GM18517 (cell line): ENCODE results near the gene TJP1.
"Not testable (repeated sequence)": the region's sequence is repeated elsewhere in the genome, so short reads cannot be mapped to it uniquely, and the experiment has no call there.

Source experiments
- ATAC-seq: cut with Tn5 transposase; IDR thresholded peaks from one replicate; pipeline ENCODE4 v1.9.1; 2021; ENCODE audit warnings: mild to moderate bottlenecking, moderate library complexity; ENCODE audit not compliant: unreplicated experiment

TJP1 gene

DNA sequence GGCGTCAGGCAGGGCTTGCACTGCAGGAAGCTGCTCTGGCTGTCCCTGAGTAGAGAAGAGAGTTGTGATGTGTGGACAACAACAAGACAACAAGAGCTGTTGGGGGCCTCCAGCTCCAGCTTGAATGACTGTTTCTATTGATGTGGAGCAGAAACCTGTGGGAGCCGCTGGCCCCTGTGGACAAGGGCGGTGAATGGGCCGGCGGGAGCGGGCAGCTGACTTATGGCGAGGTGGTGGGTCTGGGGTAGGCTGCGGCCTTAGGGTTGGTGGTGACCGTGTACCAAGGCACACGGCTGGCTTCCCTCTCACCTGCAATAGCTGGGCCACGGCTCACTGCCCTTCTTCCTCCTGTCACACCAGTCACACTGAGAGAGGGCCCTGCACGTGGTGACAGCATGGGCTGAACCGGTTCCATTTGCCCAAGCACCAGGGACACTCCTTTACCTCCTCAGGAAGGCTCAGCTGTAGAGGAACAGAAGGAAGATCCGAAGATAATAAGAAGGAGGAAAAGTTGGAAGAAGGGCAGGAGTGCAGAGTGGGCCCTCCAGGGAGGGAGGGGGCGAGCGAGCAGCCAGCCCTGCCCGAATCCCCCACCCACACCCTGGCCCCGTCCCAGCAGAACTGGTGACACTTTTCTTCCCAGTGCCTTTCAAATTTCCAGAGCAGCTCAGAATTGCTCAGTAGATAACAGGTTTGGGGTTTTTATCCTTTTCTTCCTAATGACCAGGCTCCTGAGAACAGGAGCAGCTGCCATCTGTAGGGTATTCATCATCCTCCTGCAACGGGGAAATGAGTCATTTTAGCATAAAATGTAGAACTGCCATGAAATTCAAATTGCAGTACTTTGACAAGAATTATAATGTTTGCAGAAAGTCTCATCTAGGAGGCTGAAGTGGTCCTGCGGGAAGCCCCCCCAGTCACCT, 136.9 kb downstream of the TJP1 start:
- no peak for ATAC-seq

DNA sequence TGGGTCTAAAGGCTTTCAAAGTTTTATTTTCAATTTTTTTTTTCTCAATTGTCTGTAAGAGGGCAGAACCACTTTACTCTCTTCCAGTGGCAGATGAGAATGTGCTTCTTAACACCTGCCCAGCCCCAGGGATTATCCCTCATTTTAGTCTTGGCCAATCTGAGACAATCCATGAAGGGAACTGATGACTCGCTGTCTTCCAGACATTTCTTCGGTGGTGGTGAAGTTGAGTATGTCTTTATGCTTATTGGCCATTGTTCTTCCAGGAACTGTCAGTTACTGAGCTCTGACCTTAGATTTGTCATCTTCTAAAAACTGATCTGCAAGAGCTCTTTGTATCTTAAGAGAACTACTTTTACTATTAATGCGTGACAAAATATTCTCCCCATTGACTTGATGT, 139.5 kb downstream of the TJP1 start:
- ATAC-seq: no peak

DNA sequence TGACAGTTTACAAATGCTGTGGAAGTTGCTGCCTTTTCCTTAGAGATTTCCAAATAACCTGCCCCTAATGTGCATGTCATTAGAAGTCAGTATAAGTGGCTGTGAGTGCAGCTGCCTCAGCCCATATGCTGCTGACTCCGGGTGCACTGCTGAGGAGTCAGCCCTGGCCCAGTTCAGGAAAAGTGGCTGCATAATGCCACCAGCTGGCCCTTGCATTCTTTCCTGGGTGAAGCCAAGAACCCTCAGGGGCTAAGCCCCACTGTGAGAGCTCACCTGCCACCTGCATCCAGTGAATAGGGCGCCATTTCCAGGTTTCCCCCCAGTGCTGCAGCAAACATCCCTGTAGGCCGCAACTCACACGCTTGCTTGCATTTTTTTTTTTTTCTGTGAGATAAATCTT, 139.9 kb downstream of the TJP1 start:
- ATAC-seq: no peak

DNA sequence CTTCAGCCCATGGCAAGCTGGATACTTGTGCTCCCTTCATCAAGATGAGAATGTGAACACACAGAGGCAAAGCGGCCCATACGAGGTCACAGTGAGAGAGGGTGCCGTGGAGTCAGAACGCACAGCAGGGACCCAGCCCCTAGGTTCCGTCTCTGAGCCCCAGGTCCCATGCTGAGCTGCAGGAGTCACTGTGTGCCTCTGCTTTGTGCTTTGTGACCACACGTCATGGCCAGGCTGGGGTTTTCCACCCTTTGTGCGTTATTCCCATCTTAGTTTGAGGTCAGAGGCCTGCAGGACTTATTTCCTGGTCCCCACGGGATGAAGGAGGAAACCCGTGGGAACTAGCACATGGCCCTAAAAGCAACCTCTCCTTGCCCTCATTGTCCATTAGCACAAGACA, 140.3 kb downstream of the TJP1 start:
- no peak for ATAC-seq

DNA sequence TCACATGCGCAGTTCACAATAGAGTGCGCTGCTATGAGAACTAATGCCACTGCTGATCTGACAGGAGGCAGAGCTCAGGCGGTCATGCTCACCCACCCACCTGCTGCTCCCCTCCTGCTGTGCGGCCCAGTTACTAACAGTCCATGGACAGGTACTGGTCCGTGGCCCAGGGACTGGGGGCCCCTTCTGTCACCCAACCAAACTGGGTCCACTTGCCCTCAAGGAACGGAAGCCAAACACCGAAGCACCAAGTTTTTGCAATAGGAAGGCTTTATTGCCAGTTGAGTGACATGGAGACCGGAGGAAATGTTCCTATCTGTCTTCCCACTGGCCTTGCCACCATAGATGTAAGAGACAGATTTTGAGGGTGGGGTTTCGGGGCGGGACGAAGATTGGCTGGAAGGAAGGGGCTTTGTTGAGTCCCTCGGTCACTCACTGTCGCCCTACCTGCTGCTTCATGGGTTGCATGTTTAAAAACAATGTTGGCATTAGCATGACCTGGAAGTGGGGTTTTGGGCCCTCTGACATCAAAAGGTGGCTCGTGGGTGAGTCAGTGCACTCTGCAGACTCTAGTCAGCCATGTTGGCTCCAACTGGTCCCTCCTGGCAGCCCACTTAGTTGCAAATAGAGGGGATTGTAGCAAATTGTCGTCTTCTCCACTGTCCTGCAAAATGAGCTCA, 141.0 kb downstream of the TJP1 start:
- ATAC-seq: no peak

DNA sequence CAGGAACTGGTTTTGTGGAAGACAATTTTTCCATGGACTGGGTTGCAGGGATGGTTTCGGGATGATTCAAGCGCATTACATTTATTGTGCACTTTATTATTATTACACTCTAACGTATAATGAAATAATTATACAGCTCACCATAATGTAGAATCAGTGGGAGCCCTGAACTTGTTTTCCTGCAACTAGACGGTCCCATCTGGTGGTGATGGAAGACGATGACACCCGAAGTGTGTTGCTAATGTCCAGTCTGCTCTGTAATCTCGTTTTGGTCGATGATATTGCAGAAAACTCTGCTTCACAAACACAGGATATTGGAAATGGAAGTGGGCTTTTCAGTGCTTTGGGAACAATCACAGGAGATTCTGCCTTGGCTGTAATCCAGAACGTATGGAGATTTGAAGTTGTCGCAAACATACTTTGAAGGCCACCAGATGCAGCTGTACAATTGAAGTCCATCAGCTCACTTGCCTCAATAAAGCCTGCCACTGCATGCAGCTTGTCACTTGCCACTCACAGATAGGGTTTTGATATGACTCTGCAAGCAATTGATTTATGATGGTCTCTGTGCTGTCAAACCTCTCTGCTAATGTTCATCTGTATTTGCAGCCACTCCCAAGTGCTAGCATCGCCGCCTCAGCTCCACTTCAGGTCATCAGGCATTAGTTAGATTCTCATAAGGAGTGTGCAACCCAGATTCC, 141.7 kb downstream of the TJP1 start:
- no peak for ATAC-seq

DNA sequence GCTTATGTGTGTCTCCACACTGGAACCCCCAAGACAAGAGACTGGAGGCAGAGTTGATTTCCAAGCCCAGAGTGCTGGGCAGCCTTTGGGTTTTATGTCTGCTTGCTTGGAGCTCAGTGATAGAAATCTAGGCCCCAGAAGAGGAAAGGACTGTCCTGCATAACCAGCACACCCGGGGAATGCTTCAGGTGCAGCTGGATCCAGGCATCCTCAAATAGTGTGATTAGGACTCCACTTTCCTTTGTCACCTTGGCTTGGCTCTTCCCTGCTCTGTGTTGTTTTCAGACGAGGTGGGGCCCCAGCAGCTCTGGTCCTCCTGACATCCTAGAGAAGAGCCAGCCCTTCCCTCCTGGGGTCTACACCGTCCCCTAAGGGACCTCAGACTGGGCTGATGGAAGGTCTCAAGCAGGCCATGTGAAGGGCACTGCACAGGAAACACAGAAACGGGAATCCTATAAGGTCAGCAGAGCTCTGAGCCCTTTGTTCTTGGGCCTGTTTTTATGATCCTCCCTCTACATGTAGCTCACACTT, 143.7 kb downstream of the TJP1 start:
- no peak for ATAC-seq

DNA sequence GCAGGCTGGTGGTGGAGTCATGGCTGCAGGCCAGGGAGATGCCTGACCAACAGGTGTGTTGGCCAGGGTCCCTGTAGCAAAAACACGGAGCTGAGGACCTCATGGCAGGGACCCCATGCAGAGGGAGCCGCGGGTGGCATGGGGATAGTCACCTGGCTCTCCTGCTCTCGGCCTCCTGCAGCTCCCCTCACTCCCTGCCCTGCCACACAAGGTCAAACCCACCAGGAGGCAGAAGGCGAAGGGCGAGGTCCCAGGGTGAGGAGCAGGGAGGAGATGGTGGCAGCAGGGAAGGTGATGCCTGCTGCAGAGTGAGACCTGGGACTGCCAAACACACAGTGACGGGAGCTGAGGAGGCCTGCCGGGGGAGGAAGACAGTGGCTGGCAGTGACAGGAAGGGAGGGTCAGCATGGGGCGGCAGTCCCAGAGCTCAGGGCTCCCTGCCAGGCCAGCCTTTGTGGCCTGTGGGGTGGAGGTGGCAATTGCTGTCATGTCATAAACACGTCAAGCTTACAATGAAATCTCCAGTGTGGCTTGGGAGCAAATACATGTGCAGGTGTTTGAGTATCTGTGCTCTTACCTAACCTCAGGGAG, 144.3 kb downstream of the TJP1 start:
- no peak for ATAC-seq

DNA sequence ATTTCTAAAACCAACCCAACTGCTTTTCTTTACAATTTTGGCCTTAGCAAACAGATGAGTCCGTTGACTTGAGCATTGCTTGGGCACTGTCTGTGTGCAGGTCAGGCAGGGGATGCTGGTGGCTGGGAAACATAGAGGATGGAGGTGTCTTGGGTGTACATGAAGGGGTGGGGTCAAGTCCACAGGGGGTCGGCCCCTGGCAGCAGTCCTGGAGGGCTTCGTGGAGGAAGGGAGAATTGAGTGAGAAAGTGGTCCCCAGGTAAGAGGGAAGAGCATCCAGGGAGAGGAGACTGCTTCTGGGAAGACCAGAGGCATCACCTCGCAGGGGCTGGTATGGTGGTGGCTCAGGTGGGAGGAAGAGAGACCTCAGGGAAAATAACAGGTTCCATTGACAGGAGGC, 144.8 kb downstream of the TJP1 start:
- ATAC-seq: no peak

DNA sequence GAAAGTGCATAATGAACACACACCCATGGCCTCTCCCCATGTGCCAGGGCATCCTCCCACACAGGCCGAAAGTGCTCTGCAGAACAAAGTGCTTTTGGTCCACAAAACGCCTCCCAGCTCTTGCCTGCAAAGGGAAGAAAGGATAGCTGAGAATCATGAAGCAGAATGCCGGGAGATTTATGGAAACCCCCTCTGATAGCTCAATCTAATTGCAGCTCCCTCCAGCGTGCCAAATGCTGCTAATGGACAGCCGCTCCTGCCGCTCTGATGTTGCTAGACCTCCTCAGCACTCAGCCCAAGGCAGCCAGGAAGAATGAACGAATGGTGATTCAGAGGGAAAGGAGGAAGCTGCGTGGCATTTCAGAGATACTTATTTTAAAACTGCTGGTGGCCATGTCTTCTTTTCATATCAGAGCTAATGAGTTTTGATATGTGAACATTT, 145.3 kb downstream of the TJP1 start:
- ATAC-seq: no peak

DNA sequence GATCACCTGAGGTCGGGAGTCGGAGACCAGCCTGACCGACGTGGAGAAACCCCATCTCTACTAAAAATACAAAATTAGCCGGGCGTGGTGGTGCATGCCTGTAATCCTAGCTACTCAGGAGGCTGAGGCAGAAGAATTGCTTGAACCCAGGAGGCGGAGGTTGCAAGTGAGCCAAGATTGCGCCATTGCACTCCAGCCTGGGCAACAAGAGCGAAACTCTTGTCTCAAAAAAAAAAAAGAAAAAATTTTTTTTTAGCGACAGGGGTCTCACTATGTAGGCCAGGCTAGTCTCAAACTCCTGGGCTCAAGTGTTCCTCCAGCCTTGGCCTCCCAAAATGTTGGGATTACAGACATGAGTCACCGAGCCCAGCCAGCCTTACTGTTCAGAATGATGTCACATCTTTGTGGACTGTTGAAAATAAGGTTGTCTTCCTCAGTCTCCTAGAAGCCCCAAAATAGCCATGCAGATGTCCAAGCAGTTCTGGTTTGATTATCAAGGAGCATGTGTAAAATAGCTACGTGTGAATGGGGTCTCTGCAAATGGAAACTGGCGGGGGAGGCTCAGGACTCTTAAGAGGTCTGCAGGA, 145.8 kb downstream of the TJP1 start:
- not testable (repeated sequence) for ATAC-seq

DNA sequence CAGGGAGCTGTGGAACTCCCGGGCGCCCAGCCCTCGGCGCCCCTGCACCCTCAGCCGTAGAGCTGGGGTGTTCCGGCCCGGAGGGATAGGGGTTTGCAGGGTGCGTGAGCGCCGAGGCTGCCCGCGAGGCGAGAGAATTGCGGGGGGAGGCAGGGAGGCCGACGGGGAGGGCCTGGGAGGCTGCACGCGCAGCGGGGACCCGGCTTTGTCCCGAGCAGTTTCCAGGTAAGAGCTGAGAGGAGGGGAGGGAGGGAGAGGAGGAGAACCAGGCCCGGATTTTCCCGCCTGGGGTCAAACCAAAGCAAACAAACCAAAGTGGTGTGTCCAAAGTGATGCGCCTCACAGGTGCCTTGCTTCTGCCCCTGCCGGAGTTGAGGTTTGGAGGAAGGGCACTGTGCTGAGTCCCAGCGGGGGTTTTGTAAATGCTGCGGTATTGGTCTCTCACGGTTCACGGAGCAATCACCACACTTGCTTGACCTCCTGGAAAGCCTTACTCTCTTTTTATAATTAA, 146.4 kb downstream of the TJP1 start:
- no peak for ATAC-seq

DNA sequence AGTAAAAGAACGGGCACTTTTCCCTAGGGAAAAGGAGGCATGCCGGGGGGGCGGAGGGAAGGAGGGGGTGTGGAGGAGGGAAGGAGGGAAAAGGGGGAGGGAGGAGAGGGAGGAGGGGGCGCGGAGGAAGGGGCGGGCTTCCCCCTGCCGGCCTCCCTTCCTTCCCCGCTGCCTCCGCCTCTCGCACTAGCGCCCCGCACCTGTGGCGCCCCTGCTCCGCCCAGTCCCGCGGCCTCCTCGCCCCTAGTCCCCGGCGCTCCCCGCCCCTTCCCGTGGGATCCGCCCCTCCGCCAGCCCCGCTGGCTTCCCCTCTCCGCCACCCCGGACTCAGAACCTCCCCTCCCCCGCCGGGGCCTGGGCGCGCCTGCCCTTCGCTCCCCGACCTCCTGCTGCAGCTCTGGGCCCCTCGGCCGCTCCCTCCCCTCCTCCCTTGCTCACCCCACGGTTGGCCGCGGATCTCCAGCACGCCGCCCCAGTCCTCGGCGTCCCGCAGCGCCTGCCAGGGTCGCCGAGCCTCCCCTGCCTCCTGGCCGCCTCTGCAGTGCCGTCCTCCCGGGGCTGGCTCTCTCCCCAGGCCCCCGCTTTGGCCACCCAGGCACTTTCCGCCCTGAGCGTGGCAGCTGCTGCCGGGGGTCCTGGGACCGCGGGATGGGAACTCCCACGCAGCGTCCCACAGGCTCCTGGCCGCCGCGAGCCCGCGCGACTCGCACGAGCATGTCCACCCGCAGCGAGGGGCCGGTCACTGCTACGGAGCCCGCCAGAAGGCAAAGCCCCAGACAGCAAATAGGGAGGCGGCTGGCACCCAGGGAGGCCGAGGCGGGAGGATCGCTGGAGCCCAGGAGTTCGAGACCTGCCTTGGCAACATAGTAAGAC, 147.4 kb downstream of the TJP1 start:
- no peak for ATAC-seq

DNA sequence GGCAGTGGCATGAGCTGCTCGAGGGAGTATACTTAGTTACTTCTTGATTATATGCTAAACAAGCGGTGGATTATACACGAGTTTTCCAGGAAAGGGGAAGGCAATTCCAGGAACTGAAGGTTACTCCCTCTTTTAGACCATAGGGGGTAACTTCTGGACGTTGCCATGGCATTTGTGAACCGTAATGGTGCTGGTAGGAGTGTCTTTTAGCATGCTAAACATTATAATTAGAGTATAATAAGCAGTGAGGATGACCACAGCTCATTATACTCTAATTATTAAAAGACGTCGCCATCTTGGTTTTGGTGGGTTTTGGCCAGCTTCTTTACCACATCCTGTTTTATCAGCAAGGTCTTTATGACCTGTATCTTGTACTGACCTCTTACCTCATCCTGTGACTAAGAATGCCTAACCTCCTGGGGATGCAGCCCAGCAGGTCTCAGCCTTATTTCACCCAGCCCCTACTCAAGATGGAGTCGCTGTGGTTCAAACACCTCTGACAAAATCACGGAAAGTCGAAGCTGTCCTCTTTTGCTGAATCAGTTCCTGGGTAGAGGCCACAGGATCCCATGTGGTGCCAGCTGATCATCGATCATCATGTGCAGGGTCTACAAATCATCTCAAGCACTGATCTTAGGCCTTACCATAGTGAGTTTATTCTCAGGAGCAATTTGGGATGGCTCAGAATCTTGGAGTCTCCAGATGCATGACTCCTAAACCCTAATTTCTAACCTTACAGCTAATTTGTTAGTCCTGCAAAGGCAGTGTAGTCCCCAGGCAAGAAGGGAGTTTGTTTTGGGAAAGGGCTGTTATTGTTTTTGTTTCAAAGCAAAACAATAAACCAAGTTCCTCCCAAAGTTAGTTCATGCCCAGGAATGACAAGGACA, 149.1 kb downstream of the TJP1 start:
- ATAC-seq: no peak

DNA sequence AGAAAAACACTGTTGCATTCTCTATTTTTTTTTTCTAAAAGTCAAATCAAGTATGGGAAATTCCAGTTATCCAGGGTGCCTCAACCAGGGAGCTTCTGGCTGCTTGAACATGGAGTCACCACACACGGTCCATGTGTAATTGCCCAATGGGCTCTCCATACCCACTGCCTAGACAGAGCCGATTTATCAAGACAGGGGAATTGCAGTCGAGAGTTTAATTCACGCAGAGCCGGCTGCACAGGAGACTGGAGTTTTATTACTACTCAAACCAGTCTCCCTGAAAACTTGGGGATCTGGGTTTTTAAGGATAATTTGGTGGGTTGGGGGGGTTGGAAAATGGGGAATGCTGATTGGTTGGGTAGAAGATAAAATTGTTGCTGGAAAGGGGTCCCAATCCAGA, 149.8 kb downstream of the TJP1 start:
- ATAC-seq: no peak

DNA sequence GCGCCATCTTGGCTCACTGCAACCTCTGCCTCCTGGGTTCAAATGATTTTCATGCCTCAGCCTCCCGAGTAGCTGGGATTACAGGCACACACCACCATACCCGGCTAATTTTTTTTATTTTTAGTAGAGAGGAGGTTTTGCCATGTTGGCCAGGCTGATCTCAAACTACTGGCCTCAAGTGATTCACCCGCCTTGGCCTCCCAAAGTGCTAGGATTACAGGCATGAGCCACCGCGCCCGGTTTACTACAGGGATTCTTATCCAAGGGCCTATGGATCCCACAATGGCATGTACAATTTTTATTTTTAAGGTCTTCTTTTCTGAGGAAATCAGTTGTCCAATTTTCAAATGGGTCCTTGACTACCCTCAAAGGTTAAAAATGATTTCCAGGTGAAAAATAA, 150.2 kb downstream of the TJP1 start:
- not testable (repeated sequence) for ATAC-seq

DNA sequence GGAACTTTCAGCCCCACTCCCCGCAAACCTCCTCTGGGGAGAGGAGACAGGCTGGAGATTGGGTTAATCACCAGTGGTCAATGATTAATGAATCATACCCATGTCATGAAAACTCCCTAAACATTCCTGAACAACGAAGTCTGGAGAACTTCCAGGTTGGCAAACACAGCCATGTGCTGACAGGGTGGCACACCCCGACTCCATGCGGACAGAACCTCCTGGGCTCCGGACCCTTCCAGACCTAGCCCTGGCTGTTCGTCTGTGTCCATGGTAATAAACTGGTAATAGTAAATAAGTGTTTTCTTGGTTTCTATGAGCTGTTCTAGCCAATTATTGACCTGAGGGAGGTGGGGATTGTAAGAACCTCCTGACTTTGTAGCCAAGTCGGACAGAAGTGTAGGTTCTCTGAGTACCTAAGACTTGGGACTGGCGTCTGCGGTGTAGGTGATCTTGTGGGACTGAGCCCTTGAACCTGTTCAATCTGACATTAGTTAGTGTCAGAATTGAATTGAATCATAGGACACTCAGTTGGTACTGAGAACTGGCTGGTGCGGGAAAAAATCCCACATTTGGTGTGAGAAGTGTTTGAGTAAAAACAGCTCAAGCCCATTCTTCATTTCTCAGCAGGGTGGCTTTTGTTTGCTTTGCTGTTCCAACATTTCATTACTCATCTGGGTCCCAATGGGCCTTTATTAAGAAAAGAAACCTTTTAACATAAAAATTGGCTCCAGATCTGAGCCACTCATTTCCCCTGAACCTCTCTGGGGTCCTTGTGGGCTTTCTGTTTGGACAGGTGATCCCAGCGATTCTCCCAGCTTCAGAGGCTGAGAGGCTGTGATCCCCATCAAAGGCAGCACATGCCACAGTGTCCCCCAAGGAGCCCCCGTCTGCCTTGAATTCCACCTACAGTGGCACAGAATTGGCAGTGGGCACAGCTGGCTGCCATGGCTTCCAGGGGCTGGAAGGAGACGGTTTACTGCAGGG, 151.0 kb downstream of the TJP1 start:
- ATAC-seq: no peak
